ENCODE measurements around the gene RMND5B. TPM values are rescaled to one million over a fixed set of nuclear protein-coding genes. Genes with fewer than 3 reads are reported as not detected.

The RMND5B gene, protein sequence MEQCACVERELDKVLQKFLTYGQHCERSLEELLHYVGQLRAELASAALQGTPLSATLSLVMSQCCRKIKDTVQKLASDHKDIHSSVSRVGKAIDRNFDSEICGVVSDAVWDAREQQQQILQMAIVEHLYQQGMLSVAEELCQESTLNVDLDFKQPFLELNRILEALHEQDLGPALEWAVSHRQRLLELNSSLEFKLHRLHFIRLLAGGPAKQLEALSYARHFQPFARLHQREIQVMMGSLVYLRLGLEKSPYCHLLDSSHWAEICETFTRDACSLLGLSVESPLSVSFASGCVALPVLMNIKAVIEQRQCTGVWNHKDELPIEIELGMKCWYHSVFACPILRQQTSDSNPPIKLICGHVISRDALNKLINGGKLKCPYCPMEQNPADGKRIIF
- total RNA-seq (24.6 and 27.2 TPM in 2 replicates), polyA plus RNA-seq (33.2 and 42.2 TPM in 2 replicates)

DNA sequence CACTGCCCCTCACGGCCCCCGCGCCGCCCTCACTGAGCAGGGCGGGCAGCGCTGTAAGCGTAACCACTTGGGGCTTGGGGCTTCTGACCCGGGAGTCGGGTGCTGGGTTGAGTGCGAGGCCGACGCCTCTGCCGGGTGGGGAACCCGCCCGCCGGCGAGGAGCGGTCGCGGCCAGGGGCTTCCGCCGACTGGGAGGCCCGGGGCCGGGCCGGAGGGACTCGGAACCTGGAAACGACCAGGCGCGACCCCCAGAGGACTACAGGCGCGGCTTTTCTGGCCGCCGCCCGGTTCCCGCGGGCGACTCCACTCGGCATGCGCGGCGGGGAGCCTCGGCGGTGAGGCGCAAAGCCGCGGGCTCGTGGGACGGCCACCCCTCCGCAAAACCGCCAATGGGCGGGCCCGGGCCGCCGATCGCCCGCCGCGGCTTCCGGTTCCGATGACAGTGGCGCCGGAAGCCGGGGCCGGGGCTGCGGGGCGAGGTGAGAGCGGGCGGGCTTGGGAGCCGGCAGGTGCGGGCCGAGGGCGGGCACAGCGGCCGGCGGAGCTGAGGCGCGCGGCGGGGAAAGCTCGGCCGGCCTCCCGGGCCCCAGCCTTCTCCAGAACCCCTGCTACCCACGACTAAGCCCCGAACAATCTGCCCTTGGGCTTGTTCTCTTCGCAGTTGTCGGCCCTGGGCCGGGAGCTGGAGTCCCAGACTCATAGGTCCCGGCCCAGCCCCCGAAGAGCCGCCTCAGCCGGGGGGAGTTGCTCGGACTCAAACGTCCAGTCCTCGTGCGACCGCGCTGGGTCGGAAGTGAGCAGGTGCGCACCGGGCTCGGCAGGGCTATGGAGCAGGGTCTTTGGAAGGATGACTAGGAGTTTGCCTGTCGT, at the start of gene RMND5B:
Gene RMND5B (plus strand): TSS at position 439 of the 870 bp plus-strand sequence. CDS start 7,106 bp downstream, outside the sequence.
- under 1% methylated on average over 81 of the region's 102 CpGs for WGBS (ENCODE audit: low lambda C conversion rate, missing lambda C conversion rate)
- Histone ChIP-seq H3K4me2 (peak within 1 kb of the TSS; percentile 95), H3K27ac (peak within 1 kb of the TSS; percentile 99), H3K4me1 (ENCODE audit: insufficient read depth) (peaks cover 9% of the 10 kb centered on the region), H3K36me3 (replicated peaks; ENCODE audit: insufficient read depth, low read depth) (no peaks in the 10 kb centered on the region), H3K27me3 (no peaks in the 10 kb centered on the region), H2AFZ (peak within 1 kb of the TSS; percentile 99), H3K4me3 (peak within 1 kb of the TSS; percentile 99), H3K79me2 (peaks cover 26% of the 10 kb centered on the region), H4K20me1 (ENCODE audit: insufficient read depth, poor library complexity, severe bottlenecking) (no peaks in the 10 kb centered on the region), H3K9me2 (replicated peaks; ENCODE audit: insufficient read depth) (no peaks in the 10 kb centered on the region), H3K9me3 (ENCODE audit: low read depth) (no peaks in the 10 kb centered on the region)
- no peak for TF ChIP-seq EZH2phosphoT487 (IDR thresholded peaks at IDR 0.05; ENCODE audit: low read depth, severe bottlenecking, unreplicated experiment)
- TF ChIP-seq, protein P1, sequence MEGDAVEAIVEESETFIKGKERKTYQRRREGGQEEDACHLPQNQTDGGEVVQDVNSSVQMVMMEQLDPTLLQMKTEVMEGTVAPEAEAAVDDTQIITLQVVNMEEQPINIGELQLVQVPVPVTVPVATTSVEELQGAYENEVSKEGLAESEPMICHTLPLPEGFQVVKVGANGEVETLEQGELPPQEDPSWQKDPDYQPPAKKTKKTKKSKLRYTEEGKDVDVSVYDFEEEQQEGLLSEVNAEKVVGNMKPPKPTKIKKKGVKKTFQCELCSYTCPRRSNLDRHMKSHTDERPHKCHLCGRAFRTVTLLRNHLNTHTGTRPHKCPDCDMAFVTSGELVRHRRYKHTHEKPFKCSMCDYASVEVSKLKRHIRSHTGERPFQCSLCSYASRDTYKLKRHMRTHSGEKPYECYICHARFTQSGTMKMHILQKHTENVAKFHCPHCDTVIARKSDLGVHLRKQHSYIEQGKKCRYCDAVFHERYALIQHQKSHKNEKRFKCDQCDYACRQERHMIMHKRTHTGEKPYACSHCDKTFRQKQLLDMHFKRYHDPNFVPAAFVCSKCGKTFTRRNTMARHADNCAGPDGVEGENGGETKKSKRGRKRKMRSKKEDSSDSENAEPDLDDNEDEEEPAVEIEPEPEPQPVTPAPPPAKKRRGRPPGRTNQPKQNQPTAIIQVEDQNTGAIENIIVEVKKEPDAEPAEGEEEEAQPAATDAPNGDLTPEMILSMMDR (IDR thresholded peaks at IDR 0.05; ENCODE audit: poor library complexity), result no peak
- TF ChIP-seq EZH2 (IDR thresholded peaks at IDR 0.05; ENCODE audit: borderline replicate concordance), result no peak
- DNase-seq (ENCODE audit: low spot score), result peak; percentile 95

DNA sequence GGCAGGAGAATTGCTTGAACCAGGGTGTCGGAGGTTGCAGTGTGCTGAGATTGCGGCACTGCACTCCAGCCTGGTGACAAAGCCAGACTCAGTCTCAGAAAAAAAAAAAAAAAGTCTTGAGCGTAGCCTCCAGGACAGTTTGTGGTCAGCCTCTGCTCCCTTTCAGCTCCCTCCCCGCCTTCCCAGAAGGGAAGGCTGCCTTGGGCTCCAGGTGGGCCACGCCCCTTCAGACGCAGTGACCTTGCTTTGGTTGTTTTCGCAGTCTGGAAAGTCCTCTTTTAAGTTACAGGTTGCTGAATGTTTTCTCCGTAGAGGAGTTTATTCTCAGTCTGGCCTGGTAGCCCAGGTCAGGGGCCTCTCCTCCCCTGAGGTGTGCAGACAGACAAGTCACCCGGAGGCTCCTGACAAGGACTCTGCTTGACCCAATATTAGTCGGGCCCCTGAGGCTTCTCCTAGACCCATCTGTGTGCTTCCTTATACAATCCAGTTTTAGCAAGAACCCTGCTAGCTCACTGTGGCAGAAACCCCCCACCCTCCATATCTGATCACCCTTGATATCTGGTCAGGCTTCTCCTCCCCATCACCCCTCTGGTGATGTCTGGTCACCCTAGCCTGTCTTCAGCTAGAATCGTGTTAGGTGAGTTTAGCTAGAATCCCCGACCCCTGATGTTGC, 49.1 kb upstream of the RMND5B start:
- H4K20me1 ChIP-seq (ENCODE audit: insufficient read depth, poor library complexity, severe bottlenecking), result no peaks in the 10 kb centered on the region
- H3K79me2 ChIP-seq, result no peaks in the 10 kb centered on the region
- H3K4me2 ChIP-seq, result no peak overlapping the region
- no peaks in the 10 kb centered on the region for H3K9me3 ChIP-seq (ENCODE audit: low read depth)
- TF ChIP-seq, protein P1 (IDR thresholded peaks at IDR 0.05; ENCODE audit: poor library complexity), result no peak
- no peak overlapping the region for H2AFZ ChIP-seq
- H3K4me3 ChIP-seq, result no peak overlapping the region
- no peak overlapping the region for H3K27ac ChIP-seq
- no peak for DNase-seq (ENCODE audit: low spot score)
- H3K4me1 ChIP-seq (ENCODE audit: insufficient read depth), result no peaks in the 10 kb centered on the region
- WGBS (ENCODE audit: low lambda C conversion rate, missing lambda C conversion rate), result 58% methylated on average over 12 of the region's 12 CpGs
- H3K36me3 ChIP-seq (replicated peaks; ENCODE audit: insufficient read depth, low read depth), result no peaks in the 10 kb centered on the region
- H3K9me2 ChIP-seq (replicated peaks; ENCODE audit: insufficient read depth), result no peaks in the 10 kb centered on the region
- no peaks in the 10 kb centered on the region for H3K27me3 ChIP-seq

GRCh38 chr5:178083922-178084321, 46.9 kb upstream of the RMND5B start:
- Histone ChIP-seq H3K4me2 (no peak overlapping the region), H3K27me3 (no peaks in the 10 kb centered on the region), H2AFZ (no peak overlapping the region), H3K27ac (no peak overlapping the region), H3K4me3 (no peak overlapping the region), H3K9me2 (replicated peaks; ENCODE audit: insufficient read depth) (no peaks in the 10 kb centered on the region), H4K20me1 (ENCODE audit: insufficient read depth, poor library complexity, severe bottlenecking) (no peaks in the 10 kb centered on the region), H3K79me2 (no peaks in the 10 kb centered on the region), H3K4me1 (ENCODE audit: insufficient read depth) (no peaks in the 10 kb centered on the region), H3K9me3 (ENCODE audit: low read depth) (no peaks in the 10 kb centered on the region), H3K36me3 (replicated peaks; ENCODE audit: insufficient read depth, low read depth) (no peaks in the 10 kb centered on the region)
- TF ChIP-seq, protein P1 (IDR thresholded peaks at IDR 0.05; ENCODE audit: poor library complexity), result no peak
- TF ChIP-seq EZH2 (IDR thresholded peaks at IDR 0.05; ENCODE audit: borderline replicate concordance) (no peak), EZH2phosphoT487 (IDR thresholded peaks at IDR 0.05; ENCODE audit: low read depth, severe bottlenecking, unreplicated experiment) (no peak)
- 78% methylated on average over 6 of the region's 6 CpGs for WGBS (ENCODE audit: low lambda C conversion rate, missing lambda C conversion rate)
- DNase-seq (ENCODE audit: low spot score), result no peak

Data from hepatocyte (in vitro differentiated cells).